A673 (cell line): Measurements from ENCODE around the gene PTPN14.

ENCODE experiments used
- CTCF ChIP-seq: fragments of 300-800, 200-600 bp; sonication (generic); conservative IDR thresholded peaks from 2 replicates; pipeline ENCODE4 v1.5.1; 2017; ENCODE audit warnings: low read depth, mild to moderate bottlenecking, antibody characterized with exemption, low read length, moderate library complexity, mixed read lengths
- EZH2 ChIP-seq: fragments of 200-600 bp; sonication (generic); IDR thresholded peaks from 2 replicates; pipeline ENCODE4 v1.6.1; 2017; ENCODE audit warnings: borderline replicate concordance, low read depth, mild to moderate bottlenecking, mixed read lengths, antibody characterized with exemption, low read length; ENCODE audit not compliant: poor library complexity, severe bottlenecking

GRCh38 chr1:214360525-214361164 is 190.8 kb downstream of the PTPN14 start:
- TF ChIP-seq CTCF = no peak
- TF ChIP-seq EZH2 = no peak
